Activated naive CD8-positive, alpha-beta T cell treated with anti-CD3 and anti-CD28 coated beads, Interleukin-2, amount 50 U/mL, for 24 hours (primary cell): ENCODE data around the gene GDPD2.
A peak's percentile ranks its signal among the peaks of the same experiment; 100 is the strongest.
"Not testable (repeated sequence)": the region's sequence is repeated elsewhere in the genome, so short reads cannot be mapped to it uniquely, and the experiment has no call there.

ENCODE experiments used
- ATAC-seq: fragments of 150-1000 bp; cut with Tn5 transposase; one replicate; pipeline ENCODE4 v1.10.0; 2021
- DNase-seq: peaks from one replicate; pipeline ENCODE4 v3.0.0; 2021
- H3K27ac Mint-ChIP-seq: one replicate; pipeline ENCODE4 v1.8.0; 2021; ENCODE audit warnings: mild to moderate bottlenecking, mixed read lengths
- H3K27me3 Mint-ChIP-seq: one replicate; pipeline ENCODE4 v1.8.0; 2021; ENCODE audit warnings: mixed read lengths
- H3K36me3 Mint-ChIP-seq: one replicate; pipeline ENCODE4 v1.8.0; 2021; ENCODE audit warnings: low read depth, mixed read lengths
- H3K4me1 Mint-ChIP-seq: one replicate; pipeline ENCODE4 v1.8.0; 2021; ENCODE audit warnings: mixed read lengths
- H3K4me3 Mint-ChIP-seq: one replicate; pipeline ENCODE4 v1.8.0; 2021; ENCODE audit warnings: mild to moderate bottlenecking, moderate library complexity, mixed read lengths
- H3K9me3 Mint-ChIP-seq: one replicate; pipeline ENCODE4 v1.8.0; 2021; ENCODE audit warnings: mixed read lengths

GDPD2 gene, protein sequence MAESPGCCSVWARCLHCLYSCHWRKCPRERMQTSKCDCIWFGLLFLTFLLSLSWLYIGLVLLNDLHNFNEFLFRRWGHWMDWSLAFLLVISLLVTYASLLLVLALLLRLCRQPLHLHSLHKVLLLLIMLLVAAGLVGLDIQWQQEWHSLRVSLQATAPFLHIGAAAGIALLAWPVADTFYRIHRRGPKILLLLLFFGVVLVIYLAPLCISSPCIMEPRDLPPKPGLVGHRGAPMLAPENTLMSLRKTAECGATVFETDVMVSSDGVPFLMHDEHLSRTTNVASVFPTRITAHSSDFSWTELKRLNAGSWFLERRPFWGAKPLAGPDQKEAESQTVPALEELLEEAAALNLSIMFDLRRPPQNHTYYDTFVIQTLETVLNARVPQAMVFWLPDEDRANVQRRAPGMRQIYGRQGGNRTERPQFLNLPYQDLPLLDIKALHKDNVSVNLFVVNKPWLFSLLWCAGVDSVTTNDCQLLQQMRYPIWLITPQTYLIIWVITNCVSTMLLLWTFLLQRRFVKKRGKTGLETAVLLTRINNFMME

DNA sequence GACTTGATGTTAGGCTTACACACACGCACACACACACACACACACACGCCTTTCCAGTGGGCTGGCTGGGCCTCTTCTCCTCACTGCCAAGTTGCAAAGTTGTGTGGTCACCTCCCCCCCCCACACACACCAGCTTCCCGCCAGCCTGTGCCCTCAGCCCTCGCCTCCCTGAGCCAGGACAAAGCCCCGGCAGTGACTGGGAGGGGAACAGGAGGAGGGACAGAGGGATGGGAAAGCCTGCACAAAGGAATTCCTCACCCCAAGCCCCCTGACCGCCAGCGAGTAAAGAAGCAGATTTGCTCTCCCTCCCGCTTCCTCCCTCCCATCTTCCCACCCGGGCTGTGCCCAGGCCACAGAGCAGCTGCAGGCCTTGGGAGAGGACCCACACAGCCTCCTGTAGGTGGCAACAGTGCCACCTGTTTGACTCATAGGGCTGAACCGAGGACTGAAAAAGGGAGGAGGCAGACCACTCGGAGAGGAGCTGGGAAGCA is at the start of gene GDPD2:
TSS of gene GDPD2 (plus strand) at position 464 of the 491 bp plus-strand sequence. CDS start 1,671 bp downstream, outside the sequence.
- Mint-ChIP-seq H3K4me1 (no peaks in the 10 kb centered on the region), H3K9me3 (no peaks in the 10 kb centered on the region), H3K4me3 (no peak within 1 kb of the TSS), H3K27ac (no peak within 1 kb of the TSS), H3K27me3 (no peaks in the 10 kb centered on the region), H3K36me3 (peaks cover 4% of the 10 kb centered on the region)
- ATAC-seq = peak; percentile 49
- no peak for DNase-seq

DNA sequence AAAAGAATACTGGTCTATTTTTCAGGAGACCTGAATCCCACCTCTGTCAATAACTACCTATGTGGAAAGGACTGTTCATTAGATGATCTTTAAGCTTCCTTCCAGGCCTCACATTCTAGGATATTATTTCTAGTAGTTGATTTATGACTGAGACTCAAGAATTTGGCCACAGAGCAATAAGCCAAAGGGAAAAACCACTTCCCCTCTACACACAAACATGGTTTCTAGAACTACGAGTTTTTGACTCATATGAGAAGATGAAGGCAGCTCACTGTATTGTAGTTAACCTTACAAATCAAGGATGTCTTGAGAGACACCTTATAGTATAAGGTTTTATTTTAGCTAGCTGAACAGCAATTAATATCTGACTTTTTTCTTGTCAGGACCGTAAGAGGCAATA is 36.9 kb upstream of the GDPD2 start:
- no peaks in the 10 kb centered on the region for H3K4me1 Mint-ChIP-seq
- no peak for ATAC-seq
- H3K4me3 Mint-ChIP-seq = no peak overlapping the region
- peaks cover 19% of the 10 kb centered on the region for H3K36me3 Mint-ChIP-seq
- no peaks in the 10 kb centered on the region for H3K27me3 Mint-ChIP-seq
- H3K27ac Mint-ChIP-seq = no peak overlapping the region
- no peak for DNase-seq
- H3K9me3 Mint-ChIP-seq = no peaks in the 10 kb centered on the region

DNA sequence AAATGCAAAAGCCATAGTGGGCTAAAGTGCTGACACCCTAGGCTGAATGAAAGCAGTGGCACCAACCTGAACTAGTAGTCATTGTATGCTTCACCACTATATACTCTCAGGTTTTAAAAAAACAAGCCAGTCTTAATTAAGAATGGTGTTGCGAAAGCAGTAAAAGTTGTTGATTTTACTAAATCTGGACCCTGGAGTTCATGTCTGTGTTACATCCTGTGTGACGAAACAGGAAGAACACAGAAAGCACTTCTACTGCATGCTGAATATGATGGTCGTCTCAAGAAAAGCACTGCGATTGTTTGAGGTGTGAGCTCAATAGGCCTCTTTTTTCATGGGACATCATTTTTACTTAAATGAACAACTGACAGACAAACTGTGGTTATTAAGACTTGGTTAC is 24.2 kb upstream of the GDPD2 start:
- no peak overlapping the region for H3K4me3 Mint-ChIP-seq
- DNase-seq (no peak), ATAC-seq (no peak)
- H3K27ac Mint-ChIP-seq = no peak overlapping the region
- H3K27me3 Mint-ChIP-seq = no peaks in the 10 kb centered on the region
- H3K36me3 Mint-ChIP-seq = peaks cover 23% of the 10 kb centered on the region
- H3K4me1 Mint-ChIP-seq = peaks cover 4% of the 10 kb centered on the region
- H3K9me3 Mint-ChIP-seq = no peaks in the 10 kb centered on the region

DNA sequence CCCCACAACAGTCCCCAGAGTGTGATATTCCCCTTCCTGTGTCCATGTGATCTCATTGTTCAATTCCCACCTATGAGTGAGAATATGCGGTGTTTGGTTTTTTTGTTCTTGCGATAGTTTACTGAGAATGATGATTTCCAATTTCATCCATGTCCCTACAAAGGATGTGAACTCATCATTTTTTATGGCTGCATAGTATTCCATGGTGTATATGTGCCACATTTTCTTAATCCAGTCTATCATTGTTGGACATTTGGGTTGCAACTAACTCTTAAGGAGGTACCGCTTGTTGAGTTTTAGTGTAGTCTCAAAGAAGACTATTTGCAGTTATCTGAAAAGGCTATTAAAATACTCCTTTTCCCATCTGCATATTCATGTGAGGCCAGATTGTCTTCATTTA is 22.9 kb upstream of the GDPD2 start:
- H3K4me3 Mint-ChIP-seq = not testable (repeated sequence)

DNA sequence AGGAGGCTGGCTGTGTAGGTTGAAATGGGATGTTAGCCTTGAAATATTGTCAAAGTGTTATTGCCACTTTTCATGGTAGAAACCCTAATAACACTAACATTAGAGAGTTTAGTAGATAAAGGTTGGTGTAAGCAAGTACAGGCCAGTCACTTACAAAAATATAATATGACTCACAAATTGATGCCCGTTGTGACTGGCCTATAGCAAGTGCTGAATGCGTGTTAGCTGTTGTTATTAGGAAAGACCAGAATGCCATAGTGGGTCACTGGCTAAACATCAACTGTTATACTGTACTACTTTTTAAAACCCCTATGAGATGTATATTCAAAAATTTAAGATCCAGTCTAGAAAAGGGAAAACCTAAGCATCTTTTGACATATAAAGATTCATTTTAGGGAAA is 20.4 kb upstream of the GDPD2 start:
- ATAC-seq (no peak), DNase-seq (no peak)
- no peak overlapping the region for H3K27ac Mint-ChIP-seq
- H3K4me1 Mint-ChIP-seq = peaks cover 4% of the 10 kb centered on the region
- no peak overlapping the region for H3K4me3 Mint-ChIP-seq
- no peaks in the 10 kb centered on the region for H3K27me3 Mint-ChIP-seq
- peaks cover 20% of the 10 kb centered on the region for H3K36me3 Mint-ChIP-seq
- H3K9me3 Mint-ChIP-seq = no peaks in the 10 kb centered on the region

More for the DNA sequence above, 22.9 kb upstream of the GDPD2 start:
- ATAC-seq, DNase-seq, H3K27me3 Mint-ChIP-seq, H3K4me1 Mint-ChIP-seq, H3K9me3 Mint-ChIP-seq, H3K27ac Mint-ChIP-seq: not testable (repeated sequence)
- H3K36me3 Mint-ChIP-seq = peaks cover 28% of the 10 kb centered on the region

DNA sequence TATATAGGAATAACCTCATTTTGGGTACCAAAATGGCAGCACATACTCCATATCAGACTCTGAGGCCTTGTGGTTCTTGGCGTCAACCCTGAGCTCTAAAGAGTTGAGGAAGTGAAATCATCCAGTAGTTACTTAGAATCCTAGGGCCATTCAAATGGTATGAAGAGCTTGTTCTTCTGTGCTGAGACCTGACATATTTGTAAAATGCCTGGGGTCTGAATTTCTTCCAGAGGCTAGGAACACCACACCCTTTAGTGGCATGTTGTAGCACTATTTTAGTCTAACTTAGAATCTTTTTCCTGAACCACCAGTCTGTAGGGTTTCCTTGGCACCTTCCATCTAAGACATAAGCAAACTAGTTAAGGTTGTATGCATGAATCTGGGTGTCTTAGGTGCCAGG is 18.1 kb upstream of the GDPD2 start:
- no peak for DNase-seq
- no peak for ATAC-seq
- Mint-ChIP-seq H3K36me3 (peaks cover 26% of the 10 kb centered on the region), H3K27ac (no peak overlapping the region), H3K27me3 (no peaks in the 10 kb centered on the region), H3K4me3 (no peak overlapping the region), H3K4me1 (no peaks in the 10 kb centered on the region), H3K9me3 (no peaks in the 10 kb centered on the region)

DNA sequence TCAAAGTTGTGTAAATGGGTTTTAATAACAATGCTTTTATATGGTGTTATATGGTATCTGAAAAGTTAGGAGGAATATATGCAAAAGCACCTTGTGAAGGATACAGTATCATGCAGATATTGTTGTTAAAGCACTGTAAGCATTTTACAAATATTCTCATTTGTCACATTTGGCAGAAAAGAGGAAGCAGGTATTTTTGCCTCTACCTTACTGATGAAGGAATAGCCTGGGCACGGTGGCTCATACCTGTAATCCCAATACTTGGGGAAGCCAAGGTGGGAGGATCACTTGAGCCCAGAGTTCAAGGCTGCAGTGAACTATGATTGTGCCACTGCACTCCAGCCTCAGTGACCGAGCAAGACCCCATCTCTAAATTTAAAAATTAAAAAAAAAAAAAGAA is 12.2 kb upstream of the GDPD2 start:
- H3K27ac Mint-ChIP-seq = no peak overlapping the region
- peaks cover 10% of the 10 kb centered on the region for H3K36me3 Mint-ChIP-seq
- H3K4me3 Mint-ChIP-seq = no peak overlapping the region
- H3K4me1 Mint-ChIP-seq = no peaks in the 10 kb centered on the region
- no peaks in the 10 kb centered on the region for H3K27me3 Mint-ChIP-seq
- DNase-seq (no peak), ATAC-seq (no peak)
- no peaks in the 10 kb centered on the region for H3K9me3 Mint-ChIP-seq

DNA sequence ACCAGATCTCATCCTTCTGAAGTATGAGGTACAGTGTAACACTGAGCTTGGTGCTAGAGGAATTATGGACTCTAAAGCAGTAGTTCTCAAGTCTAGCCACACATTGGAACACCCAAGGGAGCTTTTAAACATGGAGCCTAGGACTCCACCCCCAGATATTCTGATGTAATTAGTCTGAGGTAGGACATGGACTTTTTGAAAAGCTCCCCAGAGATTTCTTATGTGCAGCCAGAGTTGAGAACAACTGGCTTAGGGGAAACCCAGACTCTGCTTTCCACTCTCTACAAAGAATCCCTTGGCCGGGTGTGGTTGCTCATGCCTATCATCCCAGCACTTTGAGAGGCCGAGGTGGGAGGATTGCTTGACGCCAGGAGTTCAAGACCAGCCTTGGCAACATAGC is 11.6 kb upstream of the GDPD2 start:
- no peak for ATAC-seq
- H3K4me1 Mint-ChIP-seq = no peaks in the 10 kb centered on the region

DNA sequence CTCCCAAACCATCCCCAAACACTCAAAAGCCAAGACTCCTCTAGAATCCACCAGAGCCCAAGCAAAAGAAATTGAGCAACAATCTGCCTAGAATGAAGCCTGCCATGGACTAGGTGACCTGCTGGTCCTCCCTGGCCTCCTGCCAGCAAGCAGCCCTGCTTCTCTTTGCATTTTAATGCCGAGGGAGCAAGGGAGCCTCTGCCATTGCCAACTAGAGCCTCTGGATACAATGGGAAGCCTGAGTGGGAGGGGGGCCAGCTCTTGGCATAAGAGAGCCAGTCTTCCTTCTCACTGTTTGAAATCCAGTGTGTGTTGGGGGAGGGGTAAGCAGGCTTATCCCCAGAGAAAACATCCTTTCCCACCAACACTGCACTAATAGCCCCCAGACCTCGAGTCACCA is 1.5 kb upstream of the GDPD2 start:
- H3K4me1 Mint-ChIP-seq = no peaks in the 10 kb centered on the region
- no peaks in the 10 kb centered on the region for H3K9me3 Mint-ChIP-seq
- no peak for ATAC-seq
- H3K27me3 Mint-ChIP-seq = no peaks in the 10 kb centered on the region
- peaks cover 4% of the 10 kb centered on the region for H3K36me3 Mint-ChIP-seq
- H3K27ac Mint-ChIP-seq = no peak overlapping the region
- no peak for DNase-seq
- H3K4me3 Mint-ChIP-seq = no peak overlapping the region

More for the DNA sequence above, 11.6 kb upstream of the GDPD2 start:
- peaks cover 10% of the 10 kb centered on the region for H3K36me3 Mint-ChIP-seq
- H3K27me3 Mint-ChIP-seq = no peaks in the 10 kb centered on the region
- DNase-seq = no peak
- H3K4me3 Mint-ChIP-seq = no peak overlapping the region
- H3K27ac Mint-ChIP-seq = no peak overlapping the region
- no peaks in the 10 kb centered on the region for H3K9me3 Mint-ChIP-seq

DNA sequence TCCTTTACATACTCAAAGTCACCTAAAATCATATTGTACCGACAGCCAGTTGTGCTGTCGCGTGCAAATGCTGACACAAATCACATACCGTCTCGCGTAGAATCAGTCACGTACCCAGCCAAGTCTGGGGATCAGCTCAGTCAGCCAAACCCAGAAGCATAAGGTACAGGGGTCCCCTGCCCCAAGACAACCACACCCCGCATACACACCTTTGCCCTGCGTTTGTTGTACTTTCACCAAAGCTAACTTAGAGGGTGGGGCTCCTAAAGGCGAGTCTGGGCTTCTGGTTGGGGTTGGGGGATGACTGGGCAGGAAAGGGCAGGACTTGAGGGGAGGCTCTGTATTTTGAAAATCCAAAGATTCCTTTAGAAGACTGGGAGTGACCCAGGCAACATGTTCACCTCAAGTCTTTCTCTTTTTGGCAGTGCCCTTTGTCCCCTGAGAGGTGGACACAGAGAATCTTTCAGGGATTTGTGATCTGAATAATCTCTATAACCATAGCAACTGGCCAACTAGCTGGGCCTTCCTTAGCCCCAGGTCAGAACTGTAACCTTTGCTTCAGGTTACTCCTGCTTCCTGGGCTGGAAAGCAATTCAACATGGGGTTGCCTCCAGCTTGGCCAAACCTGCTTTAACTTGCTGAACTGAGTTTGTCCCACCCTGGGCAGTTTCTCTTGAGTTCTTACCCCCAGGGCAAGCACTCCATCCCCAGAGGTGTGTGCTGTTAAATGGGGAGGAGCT is 992 bp downstream of the GDPD2 start:
- DNase-seq = no peak
- H3K36me3 Mint-ChIP-seq = peaks cover 4% of the 10 kb centered on the region
- no peak for ATAC-seq
- no peaks in the 10 kb centered on the region for H3K27me3 Mint-ChIP-seq
- H3K9me3 Mint-ChIP-seq = no peaks in the 10 kb centered on the region
- H3K4me1 Mint-ChIP-seq = no peaks in the 10 kb centered on the region
- no peak overlapping the region for H3K4me3 Mint-ChIP-seq
- no peak overlapping the region for H3K27ac Mint-ChIP-seq

DNA sequence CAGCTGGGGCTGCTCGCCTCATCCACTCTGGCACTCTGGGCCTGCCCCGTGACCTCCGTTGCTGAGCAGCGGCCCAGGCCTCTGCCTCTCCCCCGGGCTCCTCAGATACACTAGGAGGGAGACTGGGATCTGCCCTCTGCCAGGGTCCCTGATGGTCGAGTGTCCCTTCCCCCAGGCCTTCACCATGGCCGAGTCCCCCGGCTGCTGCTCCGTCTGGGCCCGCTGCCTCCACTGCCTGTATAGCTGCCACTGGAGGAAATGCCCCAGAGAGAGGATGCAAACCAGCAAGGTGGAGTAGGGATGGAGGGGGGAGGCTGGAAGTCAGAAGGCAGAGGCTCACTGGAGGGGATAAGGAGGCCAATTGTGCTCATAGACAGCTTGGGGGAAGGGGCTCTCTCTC is 1.7 kb downstream of the GDPD2 start:
- H3K4me1 Mint-ChIP-seq = no peaks in the 10 kb centered on the region
- no peak for DNase-seq
- H3K36me3 Mint-ChIP-seq = peaks cover 4% of the 10 kb centered on the region
- no peaks in the 10 kb centered on the region for H3K9me3 Mint-ChIP-seq
- ATAC-seq = no peak
- no peaks in the 10 kb centered on the region for H3K27me3 Mint-ChIP-seq
- H3K27ac Mint-ChIP-seq = no peak overlapping the region
- H3K4me3 Mint-ChIP-seq = no peak overlapping the region

DNA sequence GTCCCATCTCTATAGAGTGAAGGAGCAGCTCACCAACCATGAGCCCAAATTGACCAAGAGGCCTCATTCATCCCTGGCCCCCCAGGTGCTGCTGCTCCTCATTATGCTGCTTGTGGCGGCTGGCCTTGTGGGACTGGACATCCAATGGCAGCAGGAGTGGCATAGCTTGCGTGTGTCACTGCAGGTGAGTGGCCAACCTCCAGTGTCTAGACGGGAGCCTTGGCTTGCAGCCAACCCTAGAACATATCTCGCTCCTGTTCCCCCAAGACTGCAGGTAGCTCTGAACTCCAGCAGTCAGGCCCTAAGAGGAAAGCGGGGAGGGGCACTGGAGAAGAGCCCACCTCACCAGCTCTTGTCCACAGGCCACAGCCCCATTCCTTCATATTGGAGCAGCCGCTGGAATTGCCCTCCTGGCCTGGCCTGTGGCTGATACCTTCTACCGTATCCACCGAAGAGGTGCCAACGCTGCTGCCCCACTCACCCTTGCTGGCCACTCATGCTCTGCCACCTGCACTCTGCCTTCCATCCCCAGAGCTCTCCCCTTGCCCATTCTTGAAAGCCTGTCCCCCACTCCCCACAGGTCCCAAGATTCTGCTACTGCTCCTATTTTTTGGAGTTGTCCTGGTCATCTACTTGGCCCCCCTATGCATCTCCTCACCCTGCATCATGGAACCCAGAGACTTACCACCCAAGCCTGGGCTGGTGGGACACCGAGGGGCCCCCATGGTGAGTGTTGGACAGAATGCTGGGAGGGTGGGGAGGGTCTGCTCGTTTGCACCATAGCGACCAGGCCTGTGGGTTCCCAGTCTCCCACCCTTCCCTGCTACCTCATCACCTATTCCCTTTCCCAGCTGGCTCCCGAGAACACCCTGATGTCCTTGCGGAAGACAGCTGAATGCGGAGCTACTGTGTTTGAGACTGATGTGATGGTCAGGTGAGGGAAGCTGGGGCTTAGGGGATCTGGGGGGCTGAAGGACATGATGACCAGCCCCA is 3.5 kb downstream of the GDPD2 start:
- Mint-ChIP-seq H3K36me3 (no peaks in the 10 kb centered on the region), H3K9me3 (no peaks in the 10 kb centered on the region), H3K27me3 (no peaks in the 10 kb centered on the region), H3K27ac (no peak overlapping the region), H3K4me1 (no peaks in the 10 kb centered on the region), H3K4me3 (no peak overlapping the region)
- ATAC-seq (no peak), DNase-seq (no peak)

DNA sequence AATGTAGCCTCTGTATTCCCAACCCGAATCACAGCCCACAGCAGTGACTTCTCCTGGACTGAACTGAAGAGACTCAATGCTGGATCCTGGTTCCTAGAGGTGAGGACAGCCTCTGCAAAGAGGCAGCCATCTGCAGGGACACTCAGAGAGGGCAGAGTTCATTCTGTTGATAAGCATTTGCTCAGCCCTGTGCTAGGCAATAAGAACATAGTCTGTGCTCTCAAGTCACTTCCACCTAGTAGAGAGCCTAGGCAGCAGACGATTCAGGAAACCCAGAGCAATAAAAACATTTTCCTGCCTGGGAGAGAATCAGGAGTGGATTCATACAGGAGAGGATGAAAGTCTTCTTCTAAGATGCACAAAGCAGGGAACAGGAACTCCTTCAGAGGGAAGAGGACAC is 4.3 kb downstream of the GDPD2 start:
- Mint-ChIP-seq H3K27me3 (no peaks in the 10 kb centered on the region), H3K4me1 (no peaks in the 10 kb centered on the region), H3K27ac (no peak overlapping the region), H3K9me3 (no peaks in the 10 kb centered on the region), H3K36me3 (no peaks in the 10 kb centered on the region), H3K4me3 (no peak overlapping the region)
- no peak for ATAC-seq
- no peak for DNase-seq

DNA sequence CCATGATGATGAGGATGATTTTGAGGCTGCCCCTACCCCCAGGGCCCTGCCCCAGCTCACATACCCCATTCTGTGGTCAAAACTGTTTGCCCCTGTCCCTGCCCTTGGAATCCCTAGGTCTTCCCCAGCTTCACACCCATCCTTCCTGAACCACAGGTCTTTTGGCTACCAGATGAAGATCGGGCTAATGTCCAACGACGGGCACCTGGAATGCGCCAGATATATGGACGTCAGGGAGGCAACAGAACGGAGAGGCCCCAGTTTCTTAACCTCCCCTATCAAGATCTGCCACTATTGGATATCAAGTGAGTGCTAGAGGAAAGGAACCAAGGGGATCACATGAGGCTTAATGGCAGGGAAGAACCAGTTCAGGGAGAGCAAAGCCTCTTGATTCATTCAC is 6.6 kb downstream of the GDPD2 start:
- H3K27me3 Mint-ChIP-seq = no peaks in the 10 kb centered on the region
- no peaks in the 10 kb centered on the region for H3K9me3 Mint-ChIP-seq
- H3K27ac Mint-ChIP-seq = no peak overlapping the region
- H3K4me1 Mint-ChIP-seq = peaks cover 10% of the 10 kb centered on the region
- H3K4me3 Mint-ChIP-seq = no peak overlapping the region
- no peak for DNase-seq
- ATAC-seq = no peak
- H3K36me3 Mint-ChIP-seq = no peaks in the 10 kb centered on the region
